ENCODE measurements around the gene SCFD2.

SCFD2 gene

DNA sequence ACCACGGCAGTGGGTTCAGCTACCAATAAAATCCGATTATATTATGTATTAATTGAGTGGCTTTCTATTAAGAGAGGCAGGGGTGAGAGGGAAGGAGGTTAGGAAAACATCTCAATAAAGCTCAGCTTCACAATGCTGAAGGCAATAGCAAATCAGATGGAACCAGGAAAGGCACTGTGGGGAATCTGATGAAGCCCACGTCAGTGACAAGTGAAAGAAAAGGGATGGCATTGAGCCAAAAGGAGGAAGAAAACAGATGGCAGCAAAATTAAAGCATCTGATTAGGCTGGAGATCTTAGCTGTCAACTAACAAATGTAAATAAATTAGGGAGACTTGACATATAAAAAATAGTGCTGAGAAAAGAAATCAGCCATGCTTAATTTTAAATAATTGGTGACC lies 322.8 kb downstream of the SCFD2 start:
- ATAC-seq (ENCODE audit: insufficient read depth, low read depth), result no peak
- no peak for TF ChIP-seq EZH2 (IDR thresholded peaks at IDR 0.05; ENCODE audit: borderline replicate concordance, low read depth, low read length, severe bottlenecking)
- TF ChIP-seq, protein P1, sequence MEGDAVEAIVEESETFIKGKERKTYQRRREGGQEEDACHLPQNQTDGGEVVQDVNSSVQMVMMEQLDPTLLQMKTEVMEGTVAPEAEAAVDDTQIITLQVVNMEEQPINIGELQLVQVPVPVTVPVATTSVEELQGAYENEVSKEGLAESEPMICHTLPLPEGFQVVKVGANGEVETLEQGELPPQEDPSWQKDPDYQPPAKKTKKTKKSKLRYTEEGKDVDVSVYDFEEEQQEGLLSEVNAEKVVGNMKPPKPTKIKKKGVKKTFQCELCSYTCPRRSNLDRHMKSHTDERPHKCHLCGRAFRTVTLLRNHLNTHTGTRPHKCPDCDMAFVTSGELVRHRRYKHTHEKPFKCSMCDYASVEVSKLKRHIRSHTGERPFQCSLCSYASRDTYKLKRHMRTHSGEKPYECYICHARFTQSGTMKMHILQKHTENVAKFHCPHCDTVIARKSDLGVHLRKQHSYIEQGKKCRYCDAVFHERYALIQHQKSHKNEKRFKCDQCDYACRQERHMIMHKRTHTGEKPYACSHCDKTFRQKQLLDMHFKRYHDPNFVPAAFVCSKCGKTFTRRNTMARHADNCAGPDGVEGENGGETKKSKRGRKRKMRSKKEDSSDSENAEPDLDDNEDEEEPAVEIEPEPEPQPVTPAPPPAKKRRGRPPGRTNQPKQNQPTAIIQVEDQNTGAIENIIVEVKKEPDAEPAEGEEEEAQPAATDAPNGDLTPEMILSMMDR (IDR thresholded peaks at IDR 0.05; ENCODE audit: borderline replicate concordance, extremely low read depth, low read length, poor library complexity, severe bottlenecking), result no peak

DNA sequence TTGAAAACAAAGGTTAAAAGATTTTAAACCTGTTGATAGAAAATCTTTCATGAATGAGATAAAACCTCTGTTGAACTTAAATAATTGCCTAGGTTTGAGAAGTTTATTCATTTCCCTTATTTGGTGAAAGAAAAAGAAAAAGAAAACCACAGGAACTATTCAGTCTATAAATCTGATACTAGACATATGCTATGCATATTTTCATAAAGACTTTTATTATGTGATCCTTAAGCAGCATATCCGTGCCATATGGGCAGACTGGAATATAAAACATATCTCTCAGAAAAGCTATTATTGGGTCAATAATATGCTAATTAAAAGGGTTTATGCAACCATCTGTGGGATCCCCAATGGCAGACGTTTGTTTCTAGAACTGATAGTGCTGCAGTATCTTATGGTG lies 325.0 kb downstream of the SCFD2 start:
- Histone ChIP-seq H3K9me3 (ENCODE audit: insufficient read depth, low read length, severe bottlenecking) (peaks cover 2% of the 10 kb centered on the region), H4K20me1 (ENCODE audit: insufficient read depth, low read length) (no peaks in the 10 kb centered on the region), H3K4me1 (ENCODE audit: insufficient read depth, low read length) (no peaks in the 10 kb centered on the region), H3K36me3 (ENCODE audit: insufficient read depth, low read length) (no peaks in the 10 kb centered on the region), H3K27ac (ENCODE audit: low read length) (no peak overlapping the region), H3K27me3 (ENCODE audit: insufficient read depth, low read length, poor library complexity) (no peaks in the 10 kb centered on the region), H2AFZ (ENCODE audit: low read depth, low read length) (no peak overlapping the region), H3K4me2 (ENCODE audit: insufficient read depth, low read length) (no peak overlapping the region), H3K4me3 (ENCODE audit: low read depth in 1 of 2, low read length in 2 of 2) (no peak overlapping the region), H3K9ac (ENCODE audit: low read depth, low read length) (no peak overlapping the region), H3K79me2 (ENCODE audit: insufficient read depth, low read length) (no peaks in the 10 kb centered on the region)
- TF ChIP-seq, protein P1 (IDR thresholded peaks at IDR 0.05; ENCODE audit: borderline replicate concordance, extremely low read depth, low read length, poor library complexity, severe bottlenecking), result no peak
- no peak for TF ChIP-seq EZH2 (IDR thresholded peaks at IDR 0.05; ENCODE audit: borderline replicate concordance, low read depth, low read length, severe bottlenecking)
- no peak for DNase-seq
- no peak for ATAC-seq (ENCODE audit: insufficient read depth, low read depth)

More for the DNA sequence above, 322.8 kb downstream of the SCFD2 start:
- Histone ChIP-seq H2AFZ (ENCODE audit: low read depth, low read length) (no peak overlapping the region), H4K20me1 (ENCODE audit: insufficient read depth, low read length) (no peaks in the 10 kb centered on the region), H3K4me3 (ENCODE audit: low read depth in 1 of 2, low read length in 2 of 2) (no peak overlapping the region), H3K9ac (ENCODE audit: low read depth, low read length) (no peak overlapping the region), H3K4me2 (ENCODE audit: insufficient read depth, low read length) (no peak overlapping the region), H3K79me2 (ENCODE audit: insufficient read depth, low read length) (no peaks in the 10 kb centered on the region), H3K9me3 (ENCODE audit: insufficient read depth, low read length, severe bottlenecking) (no peaks in the 10 kb centered on the region), H3K27me3 (ENCODE audit: insufficient read depth, low read length, poor library complexity) (no peaks in the 10 kb centered on the region), H3K27ac (ENCODE audit: low read length) (no peak overlapping the region), H3K36me3 (ENCODE audit: insufficient read depth, low read length) (no peaks in the 10 kb centered on the region), H3K4me1 (ENCODE audit: insufficient read depth, low read length) (no peaks in the 10 kb centered on the region)
- no peak for DNase-seq

DNA sequence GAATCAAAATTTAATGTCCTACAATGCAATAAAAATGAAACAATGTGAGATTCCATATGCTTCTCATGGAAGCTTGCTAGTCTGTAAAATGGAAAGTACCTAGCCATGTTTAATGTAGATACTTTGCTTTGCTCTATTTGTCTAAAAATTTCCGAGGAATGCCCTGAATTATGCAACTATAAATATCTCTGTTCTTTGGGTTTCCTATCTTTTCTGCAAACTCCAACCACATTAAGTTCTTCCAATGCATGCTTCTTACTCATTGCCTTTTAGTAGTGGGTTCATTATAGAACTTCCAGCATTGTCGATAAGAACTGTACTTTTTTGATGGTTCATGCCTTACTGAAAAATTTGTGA lies 325.4 kb downstream of the SCFD2 start:
- TF ChIP-seq, protein P1 (IDR thresholded peaks at IDR 0.05; ENCODE audit: borderline replicate concordance, extremely low read depth, low read length, poor library complexity, severe bottlenecking), result no peak
- no peak for TF ChIP-seq EZH2 (IDR thresholded peaks at IDR 0.05; ENCODE audit: borderline replicate concordance, low read depth, low read length, severe bottlenecking)
- Histone ChIP-seq H3K4me2 (ENCODE audit: insufficient read depth, low read length) (no peak overlapping the region), H3K27ac (ENCODE audit: low read length) (no peak overlapping the region), H3K9me3 (ENCODE audit: insufficient read depth, low read length, severe bottlenecking) (peaks cover 2% of the 10 kb centered on the region), H3K4me1 (ENCODE audit: insufficient read depth, low read length) (no peaks in the 10 kb centered on the region), H3K27me3 (ENCODE audit: insufficient read depth, low read length, poor library complexity) (no peaks in the 10 kb centered on the region), H4K20me1 (ENCODE audit: insufficient read depth, low read length) (no peaks in the 10 kb centered on the region), H3K4me3 (ENCODE audit: low read depth in 1 of 2, low read length in 2 of 2) (no peak overlapping the region), H2AFZ (ENCODE audit: low read depth, low read length) (no peak overlapping the region), H3K36me3 (ENCODE audit: insufficient read depth, low read length) (no peaks in the 10 kb centered on the region), H3K79me2 (ENCODE audit: insufficient read depth, low read length) (no peaks in the 10 kb centered on the region), H3K9ac (ENCODE audit: low read depth, low read length) (no peak overlapping the region)
- ATAC-seq (ENCODE audit: insufficient read depth, low read depth), result no peak
- DNase-seq, result no peak

All from DND-41 (cell line).